Measurements from ENCODE around the gene PRCD.

- TF ChIP-seq PATZ1 (CRISPR knock-in tag; IDR thresholded peaks at IDR 0.05; ENCODE audit: borderline replicate concordance): no peak
- no peak for TF ChIP-seq POU6F1 (CRISPR knock-in tag; IDR thresholded peaks at IDR 0.05; ENCODE audit: borderline replicate concordance, low read depth)
- TF ChIP-seq SNAI2 (CRISPR knock-in tag; IDR thresholded peaks at IDR 0.05): no peak
- TF ChIP-seq TCF4 (CRISPR knock-in tag; IDR thresholded peaks at IDR 0.05; ENCODE audit: borderline replicate concordance): peak; percentile 53; the same call in 1 of the 2 replicates
- no peak for TF ChIP-seq ZNF565 (CRISPR knock-in tag; conservative IDR thresholded peaks at IDR 0.05; ENCODE audit: low read depth)
- no peak for TF ChIP-seq ARNTL (CRISPR knock-in tag; IDR thresholded peaks at IDR 0.05; ENCODE audit: borderline replicate concordance, low read depth)
- TF ChIP-seq CSRNP3 (CRISPR knock-in tag; IDR thresholded peaks at IDR 0.05): no peak
- TF ChIP-seq ZFP30 (CRISPR knock-in tag; IDR thresholded peaks at IDR 0.05): no peak
- peak; percentile 75; the same call in 1 of the 2 replicates for TF ChIP-seq TSHZ2 (CRISPR knock-in tag; IDR thresholded peaks at IDR 0.05)
- no peak for TF ChIP-seq ISL1 (CRISPR knock-in tag; IDR thresholded peaks at IDR 0.05)
- TF ChIP-seq CREB5 (CRISPR knock-in tag; IDR thresholded peaks at IDR 0.05; ENCODE audit: low read depth): no peak
- no peak for TF ChIP-seq OSR1 (CRISPR knock-in tag; IDR thresholded peaks at IDR 0.05)
- no peak for TF ChIP-seq ZNF70 (CRISPR knock-in tag; IDR thresholded peaks at IDR 0.05)
Measured at GRCh38 chr17:76497979-76498875, 41.6 kb upstream of the PRCD start.
